GM03348 (cell line): Measurements from ENCODE around the gene FGFR1OP2.
"Not testable (repeated sequence)": the region's sequence is repeated elsewhere in the genome, so short reads cannot be mapped to it uniquely, and the experiment has no call there.

Experiments used
- DNase-seq: peaks from one replicate; pipeline ENCODE4 v3.0.0; 2012; ENCODE audit warnings: low spot score

Gene FGFR1OP2

DNA sequence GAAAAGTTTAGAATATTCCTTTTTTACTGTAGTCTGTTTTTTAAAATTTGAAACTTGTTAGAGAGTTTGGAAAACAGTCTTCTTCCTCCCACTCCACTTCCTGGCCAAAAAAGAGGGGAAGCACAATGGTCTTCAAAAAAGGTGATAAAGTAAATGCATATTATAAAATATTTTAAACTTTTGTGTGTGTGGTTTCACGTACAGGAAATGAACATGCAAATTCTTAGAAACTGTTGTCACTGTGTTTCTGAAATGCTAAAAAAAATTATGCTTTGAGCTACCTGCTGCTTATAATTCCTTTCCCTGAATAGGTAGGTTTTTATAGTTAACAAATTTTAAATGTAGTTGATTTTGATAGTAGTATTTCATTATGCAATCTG lies 2.9 kb downstream of the FGFR1OP2 start:
- DNase-seq, result no peak

DNA sequence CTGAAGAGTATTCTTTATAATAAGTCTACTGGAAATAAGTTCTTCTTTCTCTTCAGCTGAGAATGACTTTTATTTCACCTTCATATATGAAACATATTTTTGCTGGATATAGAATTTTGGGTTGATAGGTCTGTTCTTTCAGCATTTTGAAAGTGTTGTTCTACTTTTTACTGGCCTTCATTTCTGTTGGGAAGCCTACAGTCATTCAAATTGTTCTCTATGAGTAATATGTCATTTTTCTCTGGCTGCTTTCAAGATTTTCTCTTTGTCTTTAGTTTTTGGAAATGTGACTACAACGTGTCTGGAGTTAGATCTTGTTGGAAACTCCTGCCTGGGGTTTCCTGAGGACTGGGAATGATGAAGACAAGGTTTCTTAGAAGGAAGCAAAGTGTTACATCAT lies 10.0 kb downstream of the FGFR1OP2 start:
- DNase-seq, result no peak

DNA sequence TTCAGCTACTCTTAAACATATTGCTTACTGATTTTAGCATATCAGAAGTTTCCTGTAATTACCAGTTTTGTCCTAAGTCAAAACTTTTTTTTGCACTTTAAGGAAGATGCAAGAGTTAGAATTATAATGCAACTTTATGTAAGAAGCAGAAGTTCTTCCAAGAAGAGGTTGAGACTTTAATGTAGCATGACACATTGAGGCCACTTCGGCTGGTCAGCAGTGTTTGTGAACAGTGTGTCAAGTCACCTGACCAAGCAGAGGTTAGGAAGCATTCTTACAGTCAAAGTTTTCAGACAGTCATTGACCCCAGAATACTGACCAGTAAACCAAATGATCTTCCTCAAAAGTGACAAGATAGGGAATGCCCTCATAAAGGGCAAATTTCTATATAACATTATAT lies 15.2 kb downstream of the FGFR1OP2 start:
- no peak for DNase-seq

DNA sequence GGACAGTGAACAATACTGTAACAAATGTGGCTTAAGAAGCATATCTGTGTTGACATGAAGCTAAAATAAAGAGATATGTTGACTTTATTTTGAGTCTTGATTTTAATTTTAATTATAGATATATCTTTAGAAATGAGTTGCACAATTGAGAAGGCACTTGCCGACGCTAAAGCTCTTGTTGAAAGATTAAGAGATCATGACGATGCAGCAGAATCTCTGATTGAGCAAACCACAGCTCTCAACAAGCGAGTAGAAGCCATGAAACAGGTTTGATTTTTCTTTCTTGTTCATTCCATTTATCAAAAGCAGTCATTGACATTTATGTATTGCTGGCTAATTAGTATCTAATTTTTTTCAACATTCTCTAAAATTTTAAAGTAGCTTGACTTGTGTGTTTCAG lies 15.8 kb downstream of the FGFR1OP2 start:
- no peak for DNase-seq

DNA sequence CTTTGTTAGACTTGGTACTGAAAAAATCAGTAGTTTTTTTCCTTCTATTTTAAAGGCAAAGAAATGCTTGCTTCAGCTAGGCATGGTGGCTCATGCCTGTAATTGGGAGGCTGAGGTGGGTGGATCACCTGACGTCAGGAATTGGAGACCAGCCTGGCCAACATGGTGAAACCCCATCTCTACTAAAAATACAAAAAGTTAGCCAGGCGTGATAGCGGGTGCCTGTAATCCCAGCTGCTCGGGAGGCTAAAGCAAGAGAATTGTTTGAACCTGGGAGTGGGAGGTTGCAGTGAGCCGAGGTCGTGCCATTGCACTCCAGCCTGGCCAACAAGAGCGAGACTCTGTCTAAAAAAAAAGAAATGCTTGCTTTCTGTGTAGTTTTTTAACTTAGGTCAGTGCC lies 23.1 kb downstream of the FGFR1OP2 start:
- DNase-seq, result not testable (repeated sequence)

DNA sequence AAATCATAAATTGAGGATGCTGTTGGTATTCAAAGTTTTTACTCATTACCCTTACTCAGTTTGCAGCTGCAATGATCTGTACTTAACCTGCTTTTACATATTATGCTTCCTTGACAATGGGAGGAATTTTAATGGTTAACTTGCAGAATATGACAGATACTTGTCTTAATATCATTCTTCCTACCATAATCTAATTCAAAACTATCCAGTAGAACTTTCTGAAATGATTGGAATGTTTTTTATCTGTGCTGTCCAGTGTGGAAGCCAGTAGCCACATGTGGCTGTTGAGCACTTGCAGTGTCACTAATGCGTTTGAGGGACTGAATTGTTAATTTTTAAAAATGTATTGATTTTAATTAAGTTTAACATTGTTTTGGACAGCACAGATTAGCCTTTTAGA lies 23.5 kb downstream of the FGFR1OP2 start:
- DNase-seq, result no peak

DNA sequence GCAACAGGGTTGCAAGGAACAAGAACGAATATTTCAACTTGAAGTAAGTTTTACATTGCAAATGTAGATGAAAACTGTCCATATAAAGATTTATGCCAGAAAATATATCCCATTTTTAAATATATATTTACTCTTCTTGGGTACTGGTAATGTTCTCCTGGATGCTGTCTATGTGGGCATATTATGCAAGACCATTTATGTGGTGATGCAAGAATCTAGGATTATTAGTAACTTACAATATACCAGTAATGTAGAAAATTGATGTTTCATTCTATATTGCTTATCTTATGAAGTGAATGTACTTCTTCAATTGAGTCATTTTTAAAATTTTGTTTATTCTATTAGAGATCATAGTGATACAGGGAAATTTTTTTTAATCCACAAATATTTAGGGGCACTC lies 25.1 kb downstream of the FGFR1OP2 start:
- no peak for DNase-seq

DNA sequence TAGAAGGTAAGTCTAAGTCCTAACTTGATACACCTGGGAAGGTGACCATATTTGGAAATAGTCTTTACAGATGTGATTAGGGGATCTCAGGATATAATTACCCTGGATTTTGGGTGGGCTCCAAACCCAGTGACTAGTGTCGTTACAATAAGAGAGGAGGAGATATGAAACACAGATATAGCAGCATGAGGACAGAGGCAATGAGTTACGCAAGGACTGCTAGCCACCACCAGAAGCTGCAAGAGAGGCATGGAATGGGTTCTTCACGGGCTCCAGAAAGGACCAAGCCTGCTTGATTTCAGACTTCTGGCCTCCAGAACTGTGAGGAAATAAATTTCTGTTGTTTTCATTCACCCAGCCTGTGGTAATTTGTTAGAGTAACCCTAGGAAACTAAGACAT lies 28.6 kb downstream of the FGFR1OP2 start:
- no peak for DNase-seq

DNA sequence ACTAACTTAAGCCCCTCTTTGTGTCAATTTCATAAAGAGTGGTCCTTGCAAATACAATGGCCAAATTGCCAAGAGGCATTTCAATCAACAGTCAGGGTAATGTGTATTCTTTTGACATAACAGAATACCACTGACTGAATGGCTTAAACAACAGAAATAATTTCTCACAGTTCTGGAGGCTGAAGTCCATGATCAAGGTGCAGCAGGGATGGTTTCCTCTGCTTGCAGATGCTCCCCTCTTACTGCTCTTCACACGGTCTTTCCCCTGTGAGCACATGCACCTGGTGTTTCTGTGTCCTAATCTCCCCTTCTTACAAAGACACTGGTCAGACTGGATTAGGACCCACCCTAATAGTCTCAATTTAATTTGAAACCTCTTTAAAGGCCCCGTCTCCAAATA lies 31.9 kb downstream of the FGFR1OP2 start:
- no peak for DNase-seq

DNA sequence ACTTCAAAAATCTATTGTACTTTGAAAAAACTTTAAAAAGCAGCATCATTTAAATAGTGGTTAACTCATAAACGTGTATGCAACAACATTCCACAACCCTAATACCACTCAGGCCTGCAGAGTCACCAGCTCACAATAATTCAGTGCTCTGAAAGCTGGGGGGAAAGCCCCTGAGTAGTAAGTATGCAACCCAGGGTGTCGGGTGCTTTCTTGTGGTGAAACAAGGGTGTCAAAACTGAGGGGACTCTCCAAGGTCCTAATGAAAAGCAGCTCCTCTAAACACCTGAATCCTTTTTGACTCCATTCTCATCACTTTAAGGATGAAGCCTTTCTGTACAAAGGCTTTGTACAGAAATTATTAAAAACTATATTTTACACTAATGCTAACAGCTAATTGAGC lies 33.7 kb downstream of the FGFR1OP2 start:
- no peak for DNase-seq

DNA sequence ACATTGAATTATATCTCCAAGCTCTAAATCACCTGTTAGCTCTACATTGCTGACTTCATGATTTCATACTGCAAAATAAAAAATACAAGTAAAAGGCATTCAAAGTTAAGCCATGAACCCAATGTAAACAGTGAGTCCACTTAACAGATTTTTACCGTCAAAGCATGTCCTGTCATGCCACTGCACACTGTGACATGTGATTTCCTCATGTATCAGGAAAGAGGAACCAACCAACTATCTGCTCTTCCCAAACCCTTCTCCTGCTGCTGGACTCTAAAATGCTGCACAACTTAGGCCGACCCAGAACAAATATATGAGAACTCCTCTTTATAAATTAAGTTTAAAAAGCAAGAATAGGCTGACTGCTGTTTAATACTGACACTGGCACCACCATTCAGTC lies 38.4 kb downstream of the FGFR1OP2 start:
- no peak for DNase-seq

DNA sequence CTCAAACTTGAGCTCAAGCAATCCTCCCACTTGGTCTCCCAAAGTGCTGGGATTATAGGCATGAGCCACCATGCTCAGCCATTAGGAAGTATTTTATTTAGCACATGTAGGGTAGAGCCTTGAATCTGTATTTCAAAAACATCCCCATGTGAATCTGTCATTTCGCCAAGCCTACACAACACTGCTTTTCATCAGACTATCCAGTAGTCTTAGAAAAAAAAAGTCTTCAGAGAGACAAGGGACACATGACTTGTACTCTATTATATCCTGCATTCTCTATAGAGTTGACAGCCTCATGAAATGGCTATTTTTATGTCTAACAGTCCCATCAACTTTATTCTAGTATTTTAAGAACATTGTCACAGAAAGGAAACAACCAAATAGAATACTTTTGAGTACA lies 40.5 kb downstream of the FGFR1OP2 start:
- DNase-seq, result no peak

DNA sequence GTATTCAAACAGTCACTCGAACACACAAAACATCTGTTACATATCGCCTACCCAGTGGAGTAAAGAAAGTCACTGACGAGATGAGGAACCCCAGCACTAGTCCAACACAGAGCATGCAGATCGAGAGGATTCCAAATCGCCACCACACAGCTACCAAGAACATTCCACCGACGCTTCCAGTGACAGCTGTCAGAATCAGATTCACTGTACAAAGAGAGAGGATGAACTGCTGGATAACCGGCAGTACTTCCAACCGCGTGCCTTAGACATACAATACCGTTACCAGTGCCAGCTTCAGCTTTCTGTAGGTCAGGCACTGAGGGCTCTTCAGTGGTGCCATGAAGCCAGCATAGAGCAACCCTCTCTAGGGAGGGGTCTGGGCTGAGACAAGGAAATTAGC lies 41.5 kb downstream of the FGFR1OP2 start:
- no peak for DNase-seq

DNA sequence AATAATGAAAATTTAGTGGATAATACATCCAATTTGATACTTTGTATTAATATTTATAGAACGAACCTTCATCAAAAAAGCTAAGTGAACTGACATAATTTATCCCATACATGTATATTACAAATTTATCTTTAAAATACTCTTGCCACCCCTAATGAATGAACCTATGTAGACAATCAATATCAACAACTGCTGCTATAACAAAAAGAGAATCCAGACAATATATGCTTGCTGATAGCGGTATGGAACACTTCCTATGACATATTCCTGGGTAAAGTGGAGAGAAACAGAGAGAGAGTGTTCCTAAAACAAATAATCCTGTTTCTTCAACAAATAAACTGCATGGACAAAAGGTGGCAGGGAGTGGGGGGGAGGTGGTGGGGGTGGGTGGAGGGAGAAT lies 44.6 kb downstream of the FGFR1OP2 start:
- no peak for DNase-seq

DNA sequence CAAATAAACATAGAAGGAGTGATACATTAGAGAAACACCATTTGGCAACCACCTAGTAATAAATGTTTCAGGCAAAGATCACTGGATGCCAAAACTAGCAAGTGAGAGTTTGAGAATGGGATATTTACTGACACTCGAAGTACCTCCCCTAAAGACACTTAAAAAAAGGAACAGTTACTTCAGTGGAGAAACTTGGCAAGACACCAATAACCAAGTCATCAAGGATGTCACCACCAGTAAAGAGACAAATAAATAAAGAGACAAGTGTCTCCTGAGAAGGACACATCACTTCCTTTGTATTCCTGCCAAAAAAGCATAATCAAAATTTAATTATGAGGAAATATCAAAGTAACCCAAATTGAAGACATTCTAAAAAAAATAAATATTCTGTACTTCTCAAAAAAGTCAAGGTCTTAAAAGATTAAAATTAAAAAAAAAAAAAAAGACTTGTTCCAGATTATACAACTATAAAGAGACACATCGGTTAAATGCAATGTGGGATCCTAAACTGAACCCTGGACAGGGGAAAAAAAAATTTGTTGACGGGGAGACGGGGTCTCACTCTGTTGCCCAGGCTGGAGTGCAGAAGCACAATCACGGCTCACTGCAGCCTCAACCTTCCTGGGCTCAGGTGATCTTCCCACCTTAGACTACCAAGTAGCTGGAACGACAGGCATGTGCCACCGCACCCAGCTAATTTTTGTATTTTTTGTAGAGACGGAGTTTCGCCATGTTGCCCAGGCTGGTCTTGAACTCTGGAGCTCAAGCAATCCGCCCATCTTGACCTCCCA lies 49.6 kb downstream of the FGFR1OP2 start:
- DNase-seq, result peak; percentile 5

DNA sequence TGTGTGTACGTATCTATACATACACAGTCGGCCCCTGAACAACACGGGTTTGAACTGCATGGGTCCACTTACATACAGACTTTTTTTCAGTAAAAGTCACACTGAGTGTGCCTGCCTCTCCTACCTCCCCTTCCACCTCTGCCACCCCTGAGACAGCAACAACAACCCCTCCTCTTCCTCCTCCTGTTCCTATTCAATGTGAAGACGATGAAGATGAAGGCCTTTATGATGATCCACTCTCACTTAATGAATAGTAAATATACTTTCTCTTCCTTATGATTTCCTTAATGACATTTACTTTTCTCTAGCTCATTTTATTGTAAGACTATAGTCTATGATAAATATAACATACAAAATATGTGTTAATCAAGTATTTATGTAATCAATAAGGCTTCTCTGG lies 50.4 kb downstream of the FGFR1OP2 start:
- no peak for DNase-seq

DNA sequence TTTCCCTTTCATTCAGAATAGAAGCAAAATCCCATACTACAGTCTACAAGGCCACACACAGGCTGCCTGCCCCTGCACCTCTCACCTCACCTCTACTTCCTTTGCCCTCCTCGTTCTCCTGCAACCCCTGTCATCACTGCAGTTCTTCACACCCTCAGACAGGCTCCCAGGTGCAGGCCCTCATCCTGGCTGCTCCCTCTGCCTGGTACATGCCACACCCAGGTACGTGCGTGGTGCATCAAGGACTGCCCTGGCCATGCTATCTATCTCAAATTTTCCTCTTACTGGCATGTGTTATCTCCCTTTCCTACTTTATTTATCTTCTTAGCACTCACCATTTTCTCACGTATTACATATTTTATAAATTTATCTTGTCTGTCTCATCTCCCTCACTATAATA lies 51.6 kb downstream of the FGFR1OP2 start:
- no peak for DNase-seq

DNA sequence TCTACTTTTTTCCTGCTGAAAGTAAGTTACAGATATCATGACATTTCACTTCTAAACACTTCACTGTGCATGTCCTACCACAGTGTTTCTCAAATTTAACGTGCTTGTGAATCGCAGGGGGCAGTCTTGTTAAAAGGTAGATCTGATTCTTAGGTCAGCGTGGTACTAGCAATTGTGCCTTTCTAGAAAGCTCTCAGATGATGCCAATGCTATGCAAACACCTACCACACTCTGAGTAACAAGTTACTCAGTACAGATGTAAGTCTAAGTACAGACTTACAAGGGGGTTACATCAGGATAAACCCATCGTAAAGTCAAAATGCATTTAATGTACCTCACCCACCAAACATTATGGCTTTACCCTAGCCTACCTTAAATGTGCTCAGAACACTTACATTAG lies 53.6 kb downstream of the FGFR1OP2 start:
- DNase-seq, result no peak

DNA sequence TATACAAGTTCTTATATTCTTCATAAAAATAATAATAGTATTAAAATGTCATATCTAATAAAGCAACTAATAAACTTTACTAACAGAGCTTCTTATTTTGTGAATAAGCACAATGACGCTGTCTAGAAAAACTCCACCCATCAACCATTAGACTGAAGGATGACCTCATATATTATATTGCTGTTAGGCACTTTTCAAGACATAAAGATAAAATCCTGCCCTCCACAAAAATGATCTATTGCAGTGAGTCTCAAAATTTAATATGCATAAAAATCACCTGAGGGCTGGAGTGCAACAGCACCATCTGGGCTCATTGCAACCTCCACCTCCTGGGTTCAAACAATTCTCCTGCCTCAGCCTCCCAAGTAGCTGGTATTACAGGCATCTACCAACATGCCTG lies 55.8 kb downstream of the FGFR1OP2 start:
- DNase-seq, result no peak

DNA sequence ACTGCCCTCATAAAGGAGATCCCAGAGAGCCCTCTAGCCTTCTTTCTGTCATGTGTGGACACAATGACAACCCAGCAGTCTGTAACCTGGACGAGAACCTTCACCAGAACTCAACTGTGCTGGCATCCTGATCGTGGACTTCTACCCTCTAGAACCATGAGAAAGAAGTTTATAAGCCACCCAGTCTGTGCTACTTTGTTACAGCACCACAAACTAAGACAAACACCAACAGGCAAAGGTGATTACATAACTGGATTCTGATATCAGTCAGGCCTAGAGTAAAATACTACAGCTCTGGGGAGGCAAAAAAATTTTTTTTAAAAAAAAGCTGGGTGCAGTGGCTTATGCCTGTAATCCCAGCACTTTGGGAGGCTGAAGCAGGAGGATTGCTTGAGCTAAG lies 57.4 kb downstream of the FGFR1OP2 start:
- no peak for DNase-seq

DNA sequence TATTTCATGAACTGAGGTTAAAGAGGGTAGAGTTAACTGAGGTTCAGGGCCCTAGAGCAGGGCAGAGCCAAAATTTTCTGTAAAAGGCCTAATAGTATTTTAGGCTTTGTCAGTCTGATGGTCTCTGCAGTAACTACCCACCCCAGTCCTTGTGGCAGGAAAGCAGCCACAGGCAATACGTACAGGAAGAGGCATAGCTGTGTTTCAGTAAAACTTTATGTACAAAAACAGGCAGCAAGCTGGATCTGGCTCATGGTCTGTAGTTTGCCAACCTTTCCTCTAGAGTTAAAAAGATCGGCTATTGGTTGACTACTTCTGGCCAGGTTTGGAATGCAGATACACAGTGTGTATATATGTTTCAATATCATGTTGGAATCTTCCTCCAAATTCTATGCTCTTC lies 58.7 kb downstream of the FGFR1OP2 start:
- no peak for DNase-seq

DNA sequence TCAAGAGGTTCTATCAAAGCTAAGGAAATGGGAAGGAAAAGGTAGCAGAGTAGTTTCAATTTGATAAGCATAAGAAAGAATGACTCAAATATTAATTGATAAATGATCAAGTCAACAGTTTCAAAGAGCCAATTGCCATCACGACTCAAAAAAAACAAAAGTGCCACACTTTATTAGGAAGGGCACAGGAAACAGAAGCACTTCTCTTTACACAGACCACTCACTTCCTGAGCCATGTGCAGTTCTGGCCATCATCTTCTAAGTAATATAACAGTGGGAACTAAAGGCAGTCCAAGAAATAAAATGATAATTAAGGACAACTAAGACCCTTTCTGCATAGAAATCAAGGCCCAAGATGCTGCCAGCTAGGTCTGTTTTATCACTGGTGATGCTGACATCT lies 62.7 kb downstream of the FGFR1OP2 start:
- no peak for DNase-seq

DNA sequence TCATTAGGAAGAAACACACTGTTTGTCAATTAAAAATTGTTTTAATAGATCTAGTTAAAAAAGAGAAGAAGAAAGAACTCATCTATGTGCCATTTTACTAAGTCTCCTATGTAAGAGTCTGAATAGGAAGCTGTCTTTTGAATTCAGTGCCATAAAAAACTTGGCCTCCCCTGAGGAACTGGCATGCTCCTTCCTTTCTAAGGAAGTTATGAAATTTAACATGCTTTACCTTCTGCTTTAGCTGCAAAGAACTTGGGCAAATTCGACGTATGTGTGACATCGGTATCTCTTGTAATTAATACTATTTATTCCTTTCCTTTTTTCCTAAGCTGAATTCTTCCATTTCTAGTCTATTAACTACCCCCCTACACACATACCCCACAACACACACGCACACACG lies 63.4 kb downstream of the FGFR1OP2 start:
- DNase-seq, result no peak

DNA sequence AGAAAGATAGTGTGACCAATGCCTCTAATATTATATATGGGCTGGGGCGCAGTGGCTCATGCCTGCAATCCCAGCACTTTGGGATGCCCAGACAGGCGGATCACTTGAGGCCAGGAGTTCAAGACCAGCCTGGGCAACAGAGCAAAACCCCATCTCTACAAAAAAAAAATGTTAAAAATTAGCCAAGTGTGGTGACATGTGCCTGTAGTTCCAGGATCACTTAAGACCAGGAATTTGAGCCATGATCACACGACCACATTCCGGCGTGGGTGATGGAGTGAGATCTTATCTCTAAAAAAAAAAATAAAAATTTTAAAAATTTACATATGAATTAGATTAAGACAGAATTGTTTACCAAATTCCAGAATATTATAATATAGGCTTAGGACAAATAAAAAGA lies 63.9 kb downstream of the FGFR1OP2 start:
- no peak for DNase-seq
